Mammary epithelial cell (primary cell): ENCODE measurements around the gene TFAP2A.

Experiments used
- CTCF ChIP-seq, 2 donors: IDR thresholded peaks in 1 of 2; conservative IDR thresholded peaks in 1 of 2; 2 replicates each; pipeline ENCODE4 v1.5.1; 2011 to 2012; ENCODE audit warnings: inconsistent platforms in 2 of 2, low read length in 2 of 2, mild to moderate bottlenecking in 2 of 2, control low read depth in 1 of 2, low read depth in 1 of 2; ENCODE audit not compliant: insufficient read depth in 1 of 2; ENCODE audit errors: extremely low read depth in 1 of 2
- EZH2 ChIP-seq: IDR thresholded peaks from 2 replicates; pipeline ENCODE4 v1.6.1; 2012; ENCODE audit warnings: low read length, inconsistent platforms, borderline replicate concordance

- no peak for TF ChIP-seq CTCF (conservative IDR thresholded peaks at IDR 0.05 in 1 of 2, IDR thresholded peaks at IDR 0.05 in 1 of 2; ENCODE audit: extremely low read depth in 1 of 2, insufficient read depth in 1 of 2, low read depth in 1 of 2, low read length in 2 of 2)
- TF ChIP-seq EZH2, result no peak
These were observed 16.7 kb upstream of the TFAP2A start for GRCh38 chr6:10431423-10432164.
